HFF-Myc (cell line): ENCODE measurements around the gene SPAST.
"Not testable (repeated sequence)": the region's sequence is repeated elsewhere in the genome, so short reads cannot be mapped to it uniquely, and the experiment has no call there.

ENCODE experiments used
- DNase-seq: peaks from one replicate; pipeline ENCODE4 v3.0.0-alpha.2; 2011; ENCODE audit warnings: low read depth; ENCODE audit errors: extremely low read depth
- H3K4me3 ChIP-seq: replicated peaks from 2 replicates; pipeline ENCODE4 v1.5.1; 2011; ENCODE audit warnings: low read depth, mild to moderate bottlenecking, control low read depth, low read length
- CTCF ChIP-seq: IDR thresholded peaks from 2 replicates; pipeline ENCODE4 v1.5.1; 2012; ENCODE audit warnings: mild to moderate bottlenecking, low read depth, low read length, control low read depth; ENCODE audit errors: missing control alignments

SPAST gene

GRCh38 chr2:32168513-32168912 is 105.2 kb downstream of the SPAST start:
- no peak for DNase-seq
- TF ChIP-seq CTCF = no peak
- no peak overlapping the region for H3K4me3 ChIP-seq

DNA sequence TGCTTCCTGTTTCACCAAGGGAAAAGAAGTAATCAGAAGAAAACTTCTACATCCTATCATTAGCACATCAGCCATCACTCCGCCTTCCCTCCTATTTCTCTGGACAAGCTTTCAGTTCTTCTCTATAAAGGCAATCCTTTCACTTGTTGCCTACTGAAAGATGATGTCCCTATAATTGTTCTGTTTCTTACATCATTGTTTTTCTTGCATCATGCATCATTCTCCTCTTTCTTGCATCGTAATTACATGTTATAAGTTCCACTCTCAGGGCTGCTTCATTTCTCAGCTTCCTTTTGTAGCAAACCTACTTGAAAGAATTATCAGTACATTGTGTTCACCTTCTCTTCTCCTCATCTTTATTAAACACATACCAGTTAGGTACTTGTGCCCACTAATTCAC is 109.5 kb downstream of the SPAST start:
- no peak overlapping the region for H3K4me3 ChIP-seq
- TF ChIP-seq CTCF = no peak
- no peak for DNase-seq

DNA sequence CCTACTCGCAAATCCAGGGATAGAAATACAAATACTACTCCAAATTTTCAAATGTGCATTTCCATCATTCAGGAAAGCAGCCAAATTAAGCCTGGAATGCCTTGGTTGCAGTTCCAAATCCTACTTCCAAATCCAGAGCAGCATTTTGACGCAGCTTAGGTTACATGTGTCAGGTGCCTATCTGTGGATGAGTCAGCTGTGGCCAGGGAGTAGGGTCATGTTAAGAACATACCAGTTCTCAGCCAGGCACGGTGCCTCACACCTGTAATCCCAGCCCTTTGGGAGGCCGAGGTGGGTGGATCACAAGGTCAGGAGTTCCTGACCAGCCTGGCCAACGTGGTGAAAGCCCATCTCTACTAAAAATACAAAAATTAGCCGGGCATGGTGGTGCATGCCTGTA is 119.3 kb downstream of the SPAST start:
- TF ChIP-seq CTCF = no peak
- DNase-seq = no peak
- no peak overlapping the region for H3K4me3 ChIP-seq

- no peak for DNase-seq
- H3K4me3 ChIP-seq = no peak overlapping the region
- no peak for TF ChIP-seq CTCF
Observed at GRCh38 chr2:32189011-32189410, 125.7 kb downstream of the SPAST start.

GRCh38 chr2:32192418-32192817 is 129.1 kb downstream of the SPAST start:
- H3K4me3 ChIP-seq = no peak overlapping the region
- no peak for DNase-seq
- TF ChIP-seq CTCF = no peak

DNA sequence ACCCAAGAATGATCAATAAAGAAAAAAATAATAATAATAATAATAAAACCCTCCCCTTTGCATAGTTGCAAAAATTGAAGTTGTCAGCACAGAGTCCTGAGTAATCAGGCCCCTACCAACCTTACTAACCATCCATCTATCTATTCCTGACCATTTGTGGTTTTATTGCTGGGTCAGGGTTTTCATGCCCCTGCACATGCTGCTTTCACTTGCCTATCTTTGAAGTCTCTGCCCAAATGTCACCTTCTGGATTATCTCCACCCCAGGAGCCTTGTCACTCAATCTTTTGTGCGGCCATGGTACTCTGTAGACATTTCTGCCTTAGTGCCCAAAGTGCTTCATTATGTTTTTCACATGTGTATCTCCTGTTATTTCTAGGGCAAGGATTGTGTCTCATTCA is 137.5 kb downstream of the SPAST start:
- TF ChIP-seq CTCF = no peak
- no peak for DNase-seq
- no peak overlapping the region for H3K4me3 ChIP-seq

- not testable (repeated sequence) for H3K4me3 ChIP-seq, DNase-seq
Observed at GRCh38 chr2:32203428-32203827, 140.1 kb downstream of the SPAST start.
